NB4 (cell line): ENCODE data around the gene CENPX.

ENCODE experiments used
- DNase-seq: peaks from one replicate; pipeline ENCODE4 v3.0.0; 2010; ENCODE audit warnings: low read depth
- H3K4me3 ChIP-seq: one replicate; pipeline ENCODE4 v1.5.1; 2011; ENCODE audit warnings: mild to moderate bottlenecking, low read depth, low read length, moderate library complexity
- CTCF ChIP-seq: IDR thresholded peaks from one replicate; pipeline ENCODE4 v1.5.1; 2012; ENCODE audit warnings: low read depth, low read length
- MAX ChIP-seq: IDR thresholded peaks from 2 replicates; pipeline ENCODE4 v1.6.1; 2011; ENCODE audit warnings: low read depth, low read length
- MYC ChIP-seq: IDR thresholded peaks from 2 replicates; pipeline ENCODE4 v1.6.1; 2011; ENCODE audit warnings: low read depth, low read length
- POLR2A ChIP-seq: IDR thresholded peaks from 2 replicates; pipeline ENCODE4 v1.6.1; 2011; ENCODE audit warnings: mild to moderate bottlenecking; ENCODE audit not compliant: insufficient read length; ENCODE audit errors: extremely low read depth

The CENPX gene

DNA sequence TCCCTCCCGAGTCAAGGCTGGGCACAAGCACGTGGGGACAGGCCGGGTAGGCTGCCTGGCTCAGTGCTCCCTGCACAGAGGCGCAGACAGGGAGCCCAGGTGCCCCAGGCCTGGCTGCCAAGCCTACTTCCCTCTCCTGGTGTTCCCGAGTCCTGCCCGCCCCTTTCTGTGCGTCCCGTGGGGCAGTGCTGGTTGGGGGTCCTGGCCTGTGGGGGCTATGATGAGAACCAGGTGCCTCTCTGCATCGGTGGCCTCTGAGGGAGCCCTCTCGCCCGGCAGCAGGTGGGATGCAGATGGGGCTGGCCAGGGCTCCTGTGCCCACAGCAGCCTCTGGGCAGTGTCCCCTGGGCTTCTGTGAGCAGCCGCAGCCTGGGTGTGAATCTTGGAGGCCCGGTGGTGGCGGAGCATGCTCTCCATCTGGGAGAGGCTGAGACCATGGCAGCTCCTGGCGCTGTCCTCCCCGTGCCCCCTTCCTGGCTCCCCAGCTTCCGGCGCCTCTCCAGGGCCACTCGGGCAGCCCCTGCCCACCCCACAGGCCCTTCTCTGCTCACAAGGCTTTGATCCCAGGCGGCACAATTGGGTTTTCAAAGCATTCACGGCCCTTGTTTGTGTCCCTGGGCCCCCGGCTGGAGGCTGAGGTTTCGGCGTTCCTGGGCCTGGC is 7.2 kb downstream of the CENPX start:
- no peak overlapping the region for H3K4me3 ChIP-seq
- TF ChIP-seq POLR2A: no peak
- no peak for TF ChIP-seq MYC
- TF ChIP-seq MAX: no peak
- no peak for TF ChIP-seq CTCF
- no peak for DNase-seq

GRCh38 chr17:82014971-82015310 is 7.7 kb downstream of the CENPX start:
- H3K4me3 ChIP-seq: no peak overlapping the region
- no peak for TF ChIP-seq MAX
- no peak for TF ChIP-seq CTCF
- TF ChIP-seq POLR2A: no peak
- no peak for TF ChIP-seq MYC
- DNase-seq: no peak

- TF ChIP-seq MYC: no peak
- TF ChIP-seq MAX: no peak
- no peak for TF ChIP-seq CTCF
- TF ChIP-seq POLR2A: no peak
- H3K4me3 ChIP-seq: no peak overlapping the region
- no peak for DNase-seq
Observed at GRCh38 chr17:82014432-82014831, 8.2 kb downstream of the CENPX start.

- no peak for TF ChIP-seq CTCF
- TF ChIP-seq MYC: no peak
- no peak for TF ChIP-seq POLR2A
- TF ChIP-seq MAX: no peak
- H3K4me3 ChIP-seq: no peak overlapping the region
- no peak for DNase-seq
Observed at GRCh38 chr17:82013772-82014321, 8.8 kb downstream of the CENPX start.

DNA sequence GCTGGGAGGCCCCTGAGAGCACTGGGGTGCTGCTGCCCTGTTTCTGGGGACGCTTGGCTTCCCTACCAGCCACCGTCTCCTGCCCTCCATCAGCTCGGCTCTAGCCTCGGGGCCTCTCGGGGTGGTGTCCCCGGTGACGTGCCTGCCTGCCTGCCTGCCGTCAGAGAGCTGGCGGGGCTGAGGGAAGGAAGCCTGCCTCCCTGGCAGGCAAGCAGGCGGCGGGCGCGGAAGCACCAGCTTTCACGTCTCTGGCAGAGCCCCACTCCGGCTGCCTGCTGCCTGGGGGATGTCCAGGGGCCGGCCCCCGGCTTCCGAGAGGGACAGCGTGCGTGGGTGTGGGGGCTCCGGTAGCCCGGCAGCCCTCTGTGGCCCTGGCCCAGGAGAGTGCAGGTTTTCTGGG is 9.3 kb downstream of the CENPX start:
- TF ChIP-seq MYC: no peak
- no peak for TF ChIP-seq MAX
- TF ChIP-seq CTCF: no peak
- no peak for TF ChIP-seq POLR2A
- no peak overlapping the region for H3K4me3 ChIP-seq
- DNase-seq: no peak
